Myocyte (in vitro differentiated cells): ENCODE measurements around the gene MRPL49. TPM values are rescaled to one million over a fixed set of nuclear protein-coding genes. Genes with fewer than 3 reads are reported as not detected.

Experiments used
- DNase-seq: peaks from one replicate; pipeline ENCODE4 v3.0.0-alpha.2; 2012; ENCODE audit warnings: low read depth
- total RNA-seq: library from RNA; depleted of rRNA; stranded (reverse); fragments of >200 nt; gene quantifications from 2 replicates; pipeline ENCODE4 v1.2.3, GENCODE V29; 2014

The MRPL49 gene
- total RNA-seq, 1 donor from 2014 or later: 37.6 TPM

- no peak for DNase-seq
Observed at GRCh38 chr11:65102142-65103095, 19.7 kb upstream of the MRPL49 start.

- DNase-seq: peak; percentile 59
Observed at GRCh38 chr11:65103476-65103875, 18.6 kb upstream of the MRPL49 start.

- no peak for DNase-seq
Observed at GRCh38 chr11:65104628-65105027, 17.5 kb upstream of the MRPL49 start.

- no peak for DNase-seq
Observed at GRCh38 chr11:65107078-65107477, 15.0 kb upstream of the MRPL49 start.

- no peak for DNase-seq
Observed at GRCh38 chr11:65107751-65108468, 14.2 kb upstream of the MRPL49 start.

- DNase-seq: no peak
Observed at GRCh38 chr11:65108469-65109123, 13.5 kb upstream of the MRPL49 start.

- no peak for DNase-seq
Observed at GRCh38 chr11:65109231-65110198, 12.6 kb upstream of the MRPL49 start.

GRCh38 chr11:65110354-65110861 lies 11.7 kb upstream of the MRPL49 start:
- DNase-seq: peak; percentile 87

GRCh38 chr11:65111159-65111743 lies 10.9 kb upstream of the MRPL49 start:
- DNase-seq: no peak

GRCh38 chr11:65111744-65112545 lies 10.2 kb upstream of the MRPL49 start, which contains the start of gene TM7SF2:
TSS of gene TM7SF2 (plus strand) at chr11:65111872. CDS start at chr11:65112016, 144 bp downstream.
- DNase-seq: peak; percentile 93

GRCh38 chr11:65112546-65113360 lies 9.4 kb upstream of the MRPL49 start:
- peak; percentile 31 for DNase-seq

GRCh38 chr11:65113361-65113756 lies 8.8 kb upstream of the MRPL49 start:
- DNase-seq: no peak

- DNase-seq: no peak
Observed at GRCh38 chr11:65113839-65114238, 8.3 kb upstream of the MRPL49 start.

GRCh38 chr11:65114538-65115171 lies 7.5 kb upstream of the MRPL49 start:
- DNase-seq: no peak

GRCh38 chr11:65115361-65116082 lies 6.6 kb upstream of the MRPL49 start:
- DNase-seq: no peak

- DNase-seq: peak; percentile 49
Observed at GRCh38 chr11:65116370-65117205, 5.5 kb upstream of the MRPL49 start.
